GM13977 (cell line): ENCODE results near the gene NGLY1.

Source experiments
- DNase-seq: peaks from one replicate; pipeline ENCODE4 v3.0.0; 2012; ENCODE audit warnings: low spot score
- in situ Hi-C: fragments of 300-500 bp; cut with MboI; formaldehyde crosslinking; loops from one replicate; pipeline ENCODE4 v1.12.0; 2022; ENCODE audit warnings: low sequenced_read_pairs, low pct_unique_long_range_greater_than_20kb, mixed read lengths, inconsistent platforms; ENCODE audit not compliant: unreplicated experiment
- TF ChIP-seq, protein P1 (sequence below): IDR thresholded peaks from 2 replicates; pipeline ENCODE4 v1.5.1; 2012; ENCODE audit warnings: mild to moderate bottlenecking, control low read depth; ENCODE audit not compliant: insufficient read depth; ENCODE audit errors: extremely low read depth, missing control alignments

NGLY1 gene

DNA sequence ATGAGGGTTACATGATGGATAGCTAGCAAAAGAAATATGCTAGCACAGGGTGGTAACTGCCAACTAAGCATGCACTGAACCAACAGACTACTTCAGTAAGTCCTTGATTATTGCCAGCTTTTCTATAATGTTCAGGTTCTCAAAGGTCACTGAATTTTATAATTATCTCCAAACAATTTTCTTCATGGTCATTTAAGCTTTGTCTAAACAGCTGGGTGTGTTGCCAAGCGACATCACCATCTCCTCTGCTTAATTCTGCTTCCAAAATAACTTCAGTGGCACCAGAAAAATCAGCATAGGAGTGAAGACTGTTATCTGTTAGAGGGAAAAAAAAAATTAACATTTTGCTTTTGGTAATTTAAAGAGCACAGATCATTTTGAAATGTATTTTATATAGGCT is 63.9 kb downstream of the NGLY1 start:
- DNase-seq: no peak
- TF ChIP-seq, protein P1, sequence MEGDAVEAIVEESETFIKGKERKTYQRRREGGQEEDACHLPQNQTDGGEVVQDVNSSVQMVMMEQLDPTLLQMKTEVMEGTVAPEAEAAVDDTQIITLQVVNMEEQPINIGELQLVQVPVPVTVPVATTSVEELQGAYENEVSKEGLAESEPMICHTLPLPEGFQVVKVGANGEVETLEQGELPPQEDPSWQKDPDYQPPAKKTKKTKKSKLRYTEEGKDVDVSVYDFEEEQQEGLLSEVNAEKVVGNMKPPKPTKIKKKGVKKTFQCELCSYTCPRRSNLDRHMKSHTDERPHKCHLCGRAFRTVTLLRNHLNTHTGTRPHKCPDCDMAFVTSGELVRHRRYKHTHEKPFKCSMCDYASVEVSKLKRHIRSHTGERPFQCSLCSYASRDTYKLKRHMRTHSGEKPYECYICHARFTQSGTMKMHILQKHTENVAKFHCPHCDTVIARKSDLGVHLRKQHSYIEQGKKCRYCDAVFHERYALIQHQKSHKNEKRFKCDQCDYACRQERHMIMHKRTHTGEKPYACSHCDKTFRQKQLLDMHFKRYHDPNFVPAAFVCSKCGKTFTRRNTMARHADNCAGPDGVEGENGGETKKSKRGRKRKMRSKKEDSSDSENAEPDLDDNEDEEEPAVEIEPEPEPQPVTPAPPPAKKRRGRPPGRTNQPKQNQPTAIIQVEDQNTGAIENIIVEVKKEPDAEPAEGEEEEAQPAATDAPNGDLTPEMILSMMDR: no peak
- in situ Hi-C loops: no loop called here

DNA sequence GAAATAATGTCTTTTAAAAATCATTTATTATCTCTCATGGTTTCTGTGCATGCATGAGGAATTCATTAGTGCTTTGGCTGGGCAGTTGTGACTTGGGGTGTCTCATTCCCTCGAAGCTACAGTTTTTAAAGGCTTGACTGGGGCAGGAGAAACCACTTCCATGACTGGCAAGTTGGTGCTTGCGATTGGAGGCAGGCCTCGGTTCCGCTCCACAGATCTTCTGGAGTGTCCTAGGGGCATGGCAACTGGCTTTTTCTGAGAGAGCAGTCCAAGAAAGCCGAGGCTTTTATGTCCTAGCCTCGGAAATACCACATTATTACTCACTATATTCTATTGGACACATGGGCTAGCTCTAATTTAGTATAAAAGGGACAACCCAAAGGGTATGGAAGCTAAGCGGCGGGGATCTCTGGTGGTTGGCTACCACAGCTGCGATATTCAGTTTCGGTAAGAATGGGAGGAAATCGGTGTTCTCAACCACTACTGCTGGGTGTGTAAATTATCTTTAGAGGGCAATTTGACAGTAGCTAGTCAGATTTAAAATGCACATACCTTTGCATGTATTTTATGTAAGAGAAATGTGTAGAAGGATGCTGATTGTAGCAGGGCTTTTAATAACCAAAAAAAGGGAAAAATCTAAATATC is 69.8 kb downstream of the NGLY1 start:
- TF ChIP-seq, protein P1: no peak
- in situ Hi-C loops: no loop called here
- DNase-seq: no peak

DNA sequence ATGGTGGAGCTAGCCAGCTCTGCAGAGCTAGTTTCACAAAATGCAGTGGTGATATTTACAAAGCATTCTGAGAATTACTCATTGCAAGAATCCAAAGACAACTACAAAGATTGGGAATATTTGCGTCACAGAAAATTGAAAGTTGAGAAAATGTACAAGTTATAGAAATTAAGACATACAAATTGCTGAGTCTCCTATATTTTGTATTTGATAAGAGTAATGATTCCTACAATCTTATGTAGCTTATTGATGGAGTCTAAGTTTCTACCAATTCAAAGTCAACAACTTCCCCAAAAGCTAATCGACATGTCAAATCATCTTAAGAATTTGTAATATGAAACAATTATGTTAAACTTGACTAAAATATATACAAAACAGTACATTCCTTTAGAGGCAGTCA is 72.2 kb downstream of the NGLY1 start:
- in situ Hi-C loops: no loop called here
- TF ChIP-seq, protein P1: no peak

DNA sequence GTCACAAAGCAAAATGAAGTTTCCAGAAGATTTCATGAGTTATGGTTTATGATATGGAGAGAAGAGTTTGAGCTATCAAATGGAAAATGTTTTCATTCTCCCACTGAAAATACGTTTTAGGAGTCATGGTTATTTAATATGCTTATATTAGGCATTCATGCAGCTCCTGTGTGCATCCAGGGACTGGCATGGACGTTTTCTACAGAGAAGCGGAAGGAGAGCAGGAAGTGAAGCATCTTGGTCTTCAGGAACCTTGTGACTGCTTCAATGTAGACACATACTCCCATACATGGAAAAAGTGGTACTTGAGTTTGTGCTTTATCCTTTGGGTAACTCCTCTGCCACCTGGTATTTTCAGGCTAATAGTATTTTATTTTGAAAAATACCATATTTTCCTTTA is 75.2 kb downstream of the NGLY1 start:
- no peak for DNase-seq
- TF ChIP-seq, protein P1: no peak
- in situ Hi-C loops: no loop called here

More for the DNA sequence above, 72.2 kb downstream of the NGLY1 start:
- no peak for DNase-seq

DNA sequence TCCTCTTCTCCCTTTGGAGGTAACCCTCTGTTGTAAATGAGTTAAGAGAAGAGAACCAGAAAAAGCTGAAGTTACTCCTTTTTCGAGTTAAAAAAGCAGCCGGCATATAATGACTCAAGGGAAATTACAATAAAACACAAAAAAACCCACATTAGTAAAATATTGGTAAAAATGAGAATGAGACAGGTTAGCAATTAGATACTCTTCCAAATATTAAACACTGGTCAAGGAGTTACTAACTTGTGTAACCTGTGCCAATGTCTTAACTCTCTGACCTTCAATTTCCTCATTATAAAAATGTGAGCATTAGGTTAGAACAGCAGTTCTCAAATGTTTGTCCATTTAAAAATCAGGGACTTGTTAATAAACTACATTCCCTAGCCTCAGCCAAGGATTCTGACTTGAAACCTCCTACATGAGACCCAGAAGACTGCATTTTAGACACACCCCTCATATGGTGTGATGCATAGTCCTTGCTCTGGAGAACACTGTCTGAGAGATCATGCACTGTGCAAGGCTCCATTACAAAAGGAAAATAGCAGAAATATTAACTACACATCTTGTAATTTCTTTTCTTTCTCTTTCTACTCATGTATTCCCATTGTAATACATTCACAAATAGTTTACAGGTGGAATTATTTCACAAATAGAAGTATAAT is 75.8 kb downstream of the NGLY1 start:
- DNase-seq: no peak
- in situ Hi-C loops: no loop called here
- TF ChIP-seq, protein P1: no peak

DNA sequence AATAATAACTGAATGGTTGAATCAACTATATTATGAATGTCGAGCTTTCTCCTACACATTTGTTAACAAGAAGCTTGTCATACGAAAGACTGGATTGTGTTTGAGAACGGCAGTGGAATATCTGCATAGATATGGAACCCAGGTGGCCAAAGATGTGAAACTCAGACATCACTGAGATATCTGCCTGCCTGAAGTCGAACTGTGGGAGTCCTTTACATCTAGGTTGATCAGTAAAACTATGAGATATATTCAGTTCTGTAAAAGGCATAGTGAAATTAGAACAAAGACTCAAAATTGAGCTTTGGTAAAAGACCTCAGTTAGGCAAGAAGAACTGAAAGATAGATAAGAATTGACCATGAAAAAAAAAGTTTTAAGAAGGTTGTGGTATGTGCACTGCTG is 77.0 kb downstream of the NGLY1 start:
- TF ChIP-seq, protein P1: no peak
- in situ Hi-C loops: no loop called here
- no peak for DNase-seq
